Activated naive CD4-positive, alpha-beta T cell treated with anti-CD3 and anti-CD28 coated beads for 36 hours (primary cell): ENCODE data around the gene PCDHB16. TPM values are rescaled to one million over a fixed set of nuclear protein-coding genes. Genes with fewer than 3 reads are reported as not detected.
A peak's percentile ranks its signal among the peaks of the same experiment; 100 is the strongest.
"Not testable (repeated sequence)": the region's sequence is repeated elsewhere in the genome, so short reads cannot be mapped to it uniquely, and the experiment has no call there.

Experiments used
- CTCF ChIA-PET: fragments of 350-600 bp; sonication (Branson Sonifier 250); formaldehyde crosslinking; loops from one replicate; lab custom pipeline; 2021; ENCODE audit warnings: antibody characterized with exemption; lab: Charles Lee
- DNase-seq: peaks from one replicate; pipeline ENCODE4 v3.0.0-alpha.2; 2020
- H3K27ac Mint-ChIP-seq: one replicate; pipeline ENCODE4 v1.8.0; 2021; ENCODE audit warnings: mild to moderate bottlenecking, mixed read lengths
- H3K27me3 Mint-ChIP-seq: one replicate; pipeline ENCODE4 v1.8.0; 2021; ENCODE audit warnings: low read depth, mixed read lengths
- H3K36me3 Mint-ChIP-seq: one replicate; pipeline ENCODE4 v1.8.0; 2021; ENCODE audit warnings: low read depth, mixed read lengths
- H3K4me1 Mint-ChIP-seq: one replicate; pipeline ENCODE4 v1.8.0; 2021; ENCODE audit warnings: low read depth, mixed read lengths
- H3K4me3 Mint-ChIP-seq: one replicate; pipeline ENCODE4 v1.8.0; 2021; ENCODE audit warnings: mild to moderate bottlenecking, moderate library complexity, mixed read lengths
- H3K9me3 Mint-ChIP-seq: one replicate; pipeline ENCODE4 v1.8.0; 2021; ENCODE audit warnings: mixed read lengths
- intact Hi-C: fragments of 100-400 bp; cut with micrococcal nuclease; formaldehyde crosslinking; loops from one replicate; pipeline ENCODE4 v1.15.1; 2023
- total RNA-seq, 2 experiments: library from RNA; stranded (reverse); gene quantifications; one replicate each; pipeline ENCODE4 v1.2.3, GENCODE V29; 2021

The PCDHB16 gene
- total RNA-seq, 2 experiments from 2014 or later = not detected

GRCh38 chr5:141157901-141158300, 24.3 kb upstream of the PCDHB16 start:
- H3K4me3 Mint-ChIP-seq, CTCF ChIA-PET, H3K27ac Mint-ChIP-seq, H3K4me1 Mint-ChIP-seq, intact Hi-C loops, DNase-seq: not testable (repeated sequence)
- H3K9me3 Mint-ChIP-seq = peaks cover 19% of the 10 kb centered on the region
- H3K27me3 Mint-ChIP-seq = peaks cover 38% of the 10 kb centered on the region
- peaks cover 10% of the 10 kb centered on the region for H3K36me3 Mint-ChIP-seq

- H3K36me3 Mint-ChIP-seq = peaks cover 5% of the 10 kb centered on the region
- intact Hi-C loops = loop anchor here (5.0 kb wide), 1 partner anchor 90 kb away; no protein-coding TSS in a partner anchor
- peaks cover 41% of the 10 kb centered on the region for H3K27me3 Mint-ChIP-seq
- peaks cover 10% of the 10 kb centered on the region for H3K9me3 Mint-ChIP-seq
- H3K27ac Mint-ChIP-seq = no peak within 1 kb of the TSS
- peak; percentile 58 for DNase-seq
- H3K4me3 Mint-ChIP-seq = no peak within 1 kb of the TSS
- CTCF ChIA-PET = interaction anchor here (0.7 to 1.4 kb wide), 2 partner anchors 248 to 1065 kb away, joined by 3 read pairs; partner anchors contain the start of gene PCDHGA11
- H3K4me1 Mint-ChIP-seq = no peaks in the 10 kb centered on the region
Measured at GRCh38 chr5:141172381-141173204, 9.6 kb upstream of the PCDHB16 start, which contains the start of gene PCDHB7. Gene PCDHB7 (plus strand): TSS chr5:141172644. CDS start chr5:141172836, 192 bp downstream.

- H3K4me3 Mint-ChIP-seq, H3K36me3 Mint-ChIP-seq, H3K9me3 Mint-ChIP-seq, DNase-seq, H3K27ac Mint-ChIP-seq, CTCF ChIA-PET, H3K4me1 Mint-ChIP-seq: not testable (repeated sequence)
- intact Hi-C loops = loop anchor here (5.0 kb wide), 1 partner anchor 92 kb away; no protein-coding TSS in a partner anchor
- peaks cover 29% of the 10 kb centered on the region for H3K27me3 Mint-ChIP-seq
Measured at GRCh38 chr5:141174291-141175104, 7.7 kb upstream of the PCDHB16 start.

GRCh38 chr5:141175933-141176332, 6.3 kb upstream of the PCDHB16 start:
- H3K27me3 Mint-ChIP-seq = peaks cover 28% of the 10 kb centered on the region
- peaks cover 7% of the 10 kb centered on the region for H3K36me3 Mint-ChIP-seq
- no peak overlapping the region for H3K4me3 Mint-ChIP-seq
- intact Hi-C loops = no loop called here
- H3K4me1 Mint-ChIP-seq = no peaks in the 10 kb centered on the region
- no peak for DNase-seq
- CTCF ChIA-PET = no interaction called here
- H3K27ac Mint-ChIP-seq = no peak overlapping the region
- peaks cover 9% of the 10 kb centered on the region for H3K9me3 Mint-ChIP-seq

DNA sequence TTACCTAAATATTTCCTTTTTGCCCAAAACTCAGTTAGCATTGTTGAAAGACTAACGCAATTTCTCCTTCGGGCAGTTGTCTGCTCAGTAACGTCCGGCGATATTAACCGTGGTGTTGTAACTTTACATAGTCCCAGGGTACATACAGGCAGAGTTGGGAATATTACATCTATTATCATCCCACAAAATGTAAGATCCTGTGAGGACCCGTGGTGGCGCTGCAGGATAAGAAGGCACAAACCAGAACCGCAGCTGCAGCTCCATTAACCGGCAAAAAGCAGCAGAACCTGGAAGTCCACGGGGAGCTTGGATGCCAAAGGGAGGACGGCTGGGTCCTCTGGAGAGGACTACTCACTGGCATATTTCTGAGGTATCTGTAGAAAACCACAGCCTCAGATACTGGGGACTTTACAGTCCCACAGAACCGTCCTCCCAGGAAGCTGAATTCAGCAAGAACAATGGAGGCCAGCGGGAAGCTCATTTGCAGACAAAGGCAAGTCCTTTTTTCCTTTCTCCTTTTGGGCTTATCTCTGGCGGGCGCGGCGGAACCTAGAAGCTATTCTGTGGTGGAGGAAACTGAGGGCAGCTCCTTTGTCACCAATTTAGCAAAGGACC, 4.5 kb upstream of the PCDHB16 start, which contains the start of gene PCDHB8:
Gene PCDHB8 (plus strand): TSS at position 214 of the 615 bp plus-strand sequence. CDS start 245 bp downstream, at position 459.
- intact Hi-C loops, H3K4me3 Mint-ChIP-seq, DNase-seq, H3K9me3 Mint-ChIP-seq, H3K27ac Mint-ChIP-seq, H3K4me1 Mint-ChIP-seq: not testable (repeated sequence)
- peaks cover 31% of the 10 kb centered on the region for H3K27me3 Mint-ChIP-seq
- peaks cover 10% of the 10 kb centered on the region for H3K36me3 Mint-ChIP-seq
- CTCF ChIA-PET = interaction anchor here (0.7 to 1.2 kb wide), 4 partner anchors 9 to 288 kb away, joined by 3 to 6 read pairs (median 4); partner anchors contain the start of gene PCDHB9

DNA sequence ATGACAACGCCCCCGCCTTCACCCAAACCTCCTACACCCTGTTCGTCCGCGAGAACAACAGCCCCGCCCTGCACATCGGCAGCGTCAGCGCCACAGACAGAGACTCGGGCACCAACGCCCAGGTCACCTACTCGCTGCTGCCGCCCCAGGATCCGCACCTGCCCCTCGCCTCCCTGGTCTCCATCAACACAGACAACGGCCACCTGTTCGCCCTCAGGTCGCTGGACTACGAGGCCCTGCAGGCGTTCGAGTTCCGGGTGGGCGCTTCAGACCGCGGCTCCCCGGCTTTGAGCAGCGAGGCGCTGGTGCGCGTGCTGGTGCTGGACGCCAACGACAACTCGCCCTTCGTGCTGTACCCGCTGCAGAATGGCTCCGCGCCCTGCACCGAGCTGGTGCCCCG, 2.8 kb upstream of the PCDHB16 start:
- H3K4me1 Mint-ChIP-seq, DNase-seq, H3K27ac Mint-ChIP-seq, H3K4me3 Mint-ChIP-seq, CTCF ChIA-PET, H3K9me3 Mint-ChIP-seq, intact Hi-C loops: not testable (repeated sequence)
- Mint-ChIP-seq H3K36me3 (peaks cover 13% of the 10 kb centered on the region), H3K27me3 (peaks cover 29% of the 10 kb centered on the region)

DNA sequence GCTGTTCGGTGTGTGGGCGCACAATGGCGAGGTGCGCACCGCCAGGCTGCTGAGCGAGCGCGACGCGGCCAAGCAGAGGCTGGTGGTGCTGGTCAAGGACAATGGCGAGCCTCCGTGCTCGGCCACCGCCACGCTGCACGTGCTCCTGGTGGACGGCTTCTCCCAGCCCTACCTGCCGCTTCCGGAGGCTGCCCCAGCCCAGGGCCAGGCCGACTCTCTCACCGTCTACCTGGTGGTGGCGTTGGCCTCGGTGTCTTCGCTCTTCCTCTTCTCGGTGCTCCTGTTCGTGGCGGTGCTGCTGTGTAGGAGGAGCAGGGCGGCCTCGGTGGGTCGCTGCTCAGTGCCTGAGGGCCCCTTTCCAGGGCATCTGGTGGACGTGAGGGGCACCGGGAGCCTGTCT, 2.3 kb upstream of the PCDHB16 start:
- intact Hi-C loops = loop anchor here (10.0 kb wide), 1 partner anchor 375 kb away; no protein-coding TSS in a partner anchor
- H3K27ac Mint-ChIP-seq, CTCF ChIA-PET, DNase-seq, H3K4me1 Mint-ChIP-seq, H3K4me3 Mint-ChIP-seq: not testable (repeated sequence)
- peaks cover 10% of the 10 kb centered on the region for H3K9me3 Mint-ChIP-seq
- peaks cover 30% of the 10 kb centered on the region for H3K27me3 Mint-ChIP-seq
- peaks cover 11% of the 10 kb centered on the region for H3K36me3 Mint-ChIP-seq

DNA sequence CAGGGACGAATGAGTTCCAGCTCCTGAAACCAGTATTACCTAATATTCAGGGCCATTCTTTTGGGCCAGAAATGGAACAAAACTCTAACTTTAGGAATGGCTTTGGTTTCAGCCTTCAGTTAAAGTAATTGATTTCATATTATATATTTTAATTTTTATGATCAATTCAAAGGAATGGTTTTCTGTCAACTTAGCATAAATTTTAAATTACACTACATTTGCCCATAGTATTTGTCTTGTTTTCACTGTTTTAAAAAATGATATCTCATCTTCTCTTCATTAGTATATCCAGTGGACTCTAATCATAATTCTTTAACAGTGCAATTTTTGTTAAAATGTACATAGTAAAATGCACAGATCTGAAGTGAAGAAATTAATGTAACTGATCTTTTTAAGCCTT, 1.9 kb upstream of the PCDHB16 start:
- Mint-ChIP-seq H3K27ac (no peak overlapping the region), H3K9me3 (peaks cover 8% of the 10 kb centered on the region), H3K4me3 (no peak overlapping the region), H3K36me3 (peaks cover 8% of the 10 kb centered on the region), H3K27me3 (peaks cover 27% of the 10 kb centered on the region), H3K4me1 (no peaks in the 10 kb centered on the region)
- no peak for DNase-seq
- CTCF ChIA-PET = no interaction called here
- intact Hi-C loops = loop anchor here (10.0 kb wide), 1 partner anchor 374 kb away; no protein-coding TSS in a partner anchor

DNA sequence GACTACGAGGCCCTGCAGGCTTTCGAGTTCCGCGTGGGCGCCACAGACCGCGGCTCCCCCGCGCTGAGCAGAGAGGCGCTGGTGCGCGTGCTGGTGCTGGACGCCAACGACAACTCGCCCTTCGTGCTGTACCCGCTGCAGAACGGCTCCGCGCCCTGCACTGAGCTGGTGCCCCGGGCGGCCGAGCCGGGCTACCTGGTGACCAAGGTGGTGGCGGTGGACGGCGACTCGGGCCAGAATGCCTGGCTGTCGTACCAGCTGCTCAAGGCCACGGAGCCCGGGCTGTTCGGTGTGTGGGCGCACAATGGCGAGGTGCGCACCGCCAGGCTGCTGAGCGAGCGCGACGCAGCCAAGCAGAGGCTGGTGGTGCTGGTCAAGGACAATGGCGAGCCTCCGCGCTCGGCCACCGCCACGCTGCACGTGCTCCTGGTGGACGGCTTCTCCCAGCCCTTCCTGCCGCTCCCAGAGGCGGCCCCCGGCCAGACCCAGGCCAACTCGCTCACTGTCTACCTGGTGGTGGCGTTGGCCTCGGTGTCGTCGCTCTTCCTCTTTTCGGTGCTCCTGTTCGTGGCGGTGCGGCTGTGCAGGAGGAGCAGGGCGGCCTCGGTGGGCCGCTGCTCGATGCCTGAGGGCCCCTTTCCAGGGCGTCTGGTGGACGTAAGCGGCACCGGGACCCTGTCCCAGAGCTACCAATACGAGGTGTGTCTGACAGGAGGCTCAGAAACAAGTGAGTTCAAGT, 2.1 kb downstream of the PCDHB16 start:
- Mint-ChIP-seq H3K9me3 (peaks cover 14% of the 10 kb centered on the region), H3K36me3 (peaks cover 13% of the 10 kb centered on the region), H3K27me3 (peaks cover 39% of the 10 kb centered on the region)
- CTCF ChIA-PET, DNase-seq, H3K4me1 Mint-ChIP-seq, H3K27ac Mint-ChIP-seq, H3K4me3 Mint-ChIP-seq: not testable (repeated sequence)
- intact Hi-C loops = loop anchor here (10.0 kb wide), 1 partner anchor 371 kb away; no protein-coding TSS in a partner anchor

DNA sequence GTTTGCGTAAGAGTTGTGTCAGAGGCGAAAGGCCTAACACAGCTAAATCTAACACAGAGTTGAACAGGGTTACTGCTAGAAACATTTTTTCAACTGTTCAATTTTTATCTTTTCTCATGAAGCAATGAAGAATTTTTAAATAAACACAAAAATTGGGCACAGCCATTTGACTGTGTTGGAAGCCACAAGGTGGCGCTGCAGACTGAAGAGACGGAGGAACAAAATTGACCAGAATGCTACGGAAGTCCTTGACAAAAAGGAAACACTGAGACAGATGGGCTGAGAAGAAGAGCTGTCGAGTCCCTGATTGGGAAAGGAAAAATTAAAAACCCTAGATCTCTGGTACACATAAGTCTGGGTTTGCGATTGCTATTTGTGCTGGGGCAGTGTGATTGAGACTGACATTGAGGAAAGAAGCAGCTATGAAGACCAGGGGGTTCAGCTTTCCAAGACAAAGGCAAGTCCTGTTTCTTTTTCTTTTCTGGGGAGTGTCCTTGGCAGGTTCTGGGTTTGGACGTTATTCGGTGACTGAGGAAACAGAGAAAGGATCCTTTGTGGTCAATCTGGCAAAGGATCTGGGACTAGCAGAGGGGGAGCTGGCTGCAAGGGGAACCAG, 4.8 kb downstream of the PCDHB16 start, which contains the start of gene PCDHB9:
Gene PCDHB9 (plus strand): TSS at position 265 of the 616 bp plus-strand sequence. CDS start 158 bp downstream, at position 423.
- no peak within 1 kb of the TSS for H3K27ac Mint-ChIP-seq
- DNase-seq = peak; percentile 60

More for the DNA sequence above, 4.8 kb downstream of the PCDHB16 start, which contains the start of gene PCDHB9:
- H3K36me3 Mint-ChIP-seq = peaks cover 14% of the 10 kb centered on the region
- H3K4me3 Mint-ChIP-seq = no peak within 1 kb of the TSS
- peaks cover 16% of the 10 kb centered on the region for H3K9me3 Mint-ChIP-seq
- peaks cover 38% of the 10 kb centered on the region for H3K27me3 Mint-ChIP-seq
- intact Hi-C loops = loop anchor here (10.0 kb wide), 1 partner anchor 368 kb away; no protein-coding TSS in a partner anchor
- CTCF ChIA-PET = interaction anchor here (0.7 to 2.2 kb wide), 5 partner anchors 9 to 828 kb away, joined by 3 to 12 read pairs (median 5); partner anchors contain the start of gene PCDHB8
- peaks cover 2% of the 10 kb centered on the region for H3K4me1 Mint-ChIP-seq
